Motor neuron (in vitro differentiated cells): Measurements from ENCODE around the gene IGSF3. TPM values are rescaled to one million over a fixed set of nuclear protein-coding genes. Genes with fewer than 3 reads are reported as not detected.

ENCODE experiments used
- ATAC-seq, 8 experiments: fragments of 200-7000 bp; cut with Tn5 transposase; replicated peaks in 6 of 8; 2 replicates each; pipeline ENCODE4 v1.8.0; 2021; ENCODE audit warnings: mild to moderate bottlenecking in 8 of 8, moderate library complexity in 8 of 8
- H3K27ac ChIP-seq, 2 donors: fragments of 250-450 bp; sonication (Bioruptor Pico); 2 replicates each; pipeline ENCODE4 v1.9.0; 2021; ENCODE audit warnings: antibody characterized with exemption in 2 of 2, mild to moderate bottlenecking in 2 of 2, moderate library complexity in 1 of 2
- H3K4me1 ChIP-seq, 2 donors: fragments of 250-450 bp; sonication (Bioruptor Pico); replicated peaks in 1 of 2; 2 replicates each; pipeline ENCODE4 v1.6.1; 2021; ENCODE audit warnings: antibody characterized with exemption in 2 of 2, mild to moderate bottlenecking in 2 of 2, moderate library complexity in 1 of 2
- H3K4me3 ChIP-seq, 5 donors: fragments of 250-450 bp; sonication (Bioruptor Pico); 2 replicates each; pipeline ENCODE4 v1.9.0; 2021; ENCODE audit warnings: antibody characterized with exemption in 5 of 5, mild to moderate bottlenecking in 5 of 5, moderate library complexity in 4 of 5
- WGBS, 10 experiments: fragments of 450-650 bp; shearing (Covaris generic); methylation state at CpG; one replicate each; pipeline ENCODE4 v1.0.0; 2022; 5-methylcytosine and 5-hydroxymethylcytosine counted together
- in situ Hi-C, 9 experiments: fragments of 400-800 bp; cut with MboI; loops; one replicate each; pipeline ENCODE4 v1.15.0; 2021; ENCODE audit warnings: low sequenced_read_pairs in 9 of 9, low pct_unique_long_range_greater_than_20kb in 2 of 9; ENCODE audit not compliant: unreplicated experiment in 9 of 9
- total RNA-seq, 8 experiments: library from RNA; unstranded; fragments of 300-600 nt; gene quantifications; 2 replicates each; pipeline versions ENCODE4 v1.2.3 to v1.2.4, GENCODE V29; 2022

Gene IGSF3
- total RNA-seq, 8 experiments from 2014 or later = 4.3 to 57.7 (median 32.6) TPM

GRCh38 chr1:116699605-116700004 is 32.1 kb upstream of the IGSF3 start:
- Histone ChIP-seq H3K4me1 (peaks cover 18 to 20% of the 10 kb centered on the region in 2 donors), H3K4me3 (no peak overlapping the region), H3K27ac (no peak overlapping the region)
- ATAC-seq = no peak
- in situ Hi-C loops = loop anchor here in 1 of 9 experiments (25.0 kb wide), 1 partner anchor 112 kb away; no protein-coding TSS in a partner anchor

DNA sequence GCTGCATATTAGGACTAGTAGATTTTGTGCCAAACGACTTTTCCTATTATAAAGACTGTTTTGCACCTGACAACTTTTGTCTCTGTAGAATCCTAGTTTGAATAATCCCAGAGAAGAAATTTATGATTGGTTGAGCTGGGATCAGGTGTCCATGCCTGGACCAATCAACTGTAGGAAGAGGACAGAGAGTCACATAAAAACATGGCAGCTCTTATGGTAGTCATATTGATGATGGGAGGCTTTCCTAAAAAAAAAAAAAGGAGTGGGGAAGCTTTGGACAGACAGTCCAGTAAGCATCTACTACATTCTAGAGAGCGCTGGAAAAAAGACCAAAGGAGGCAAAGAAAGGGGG is 30.7 kb upstream of the IGSF3 start:
- in situ Hi-C loops = no loop called here
- Histone ChIP-seq H3K4me1 (peaks cover 18 to 20% of the 10 kb centered on the region in 2 donors), H3K4me3 (no peak overlapping the region), H3K27ac (no peak overlapping the region)
- ATAC-seq = no peak
- 68 to 100% (median 86%) methylated on average over 1 to 2 of the region's 2 CpGs; no CpG with 5 or more reads in 1 of the 10 experiments for WGBS, 10 experiments

DNA sequence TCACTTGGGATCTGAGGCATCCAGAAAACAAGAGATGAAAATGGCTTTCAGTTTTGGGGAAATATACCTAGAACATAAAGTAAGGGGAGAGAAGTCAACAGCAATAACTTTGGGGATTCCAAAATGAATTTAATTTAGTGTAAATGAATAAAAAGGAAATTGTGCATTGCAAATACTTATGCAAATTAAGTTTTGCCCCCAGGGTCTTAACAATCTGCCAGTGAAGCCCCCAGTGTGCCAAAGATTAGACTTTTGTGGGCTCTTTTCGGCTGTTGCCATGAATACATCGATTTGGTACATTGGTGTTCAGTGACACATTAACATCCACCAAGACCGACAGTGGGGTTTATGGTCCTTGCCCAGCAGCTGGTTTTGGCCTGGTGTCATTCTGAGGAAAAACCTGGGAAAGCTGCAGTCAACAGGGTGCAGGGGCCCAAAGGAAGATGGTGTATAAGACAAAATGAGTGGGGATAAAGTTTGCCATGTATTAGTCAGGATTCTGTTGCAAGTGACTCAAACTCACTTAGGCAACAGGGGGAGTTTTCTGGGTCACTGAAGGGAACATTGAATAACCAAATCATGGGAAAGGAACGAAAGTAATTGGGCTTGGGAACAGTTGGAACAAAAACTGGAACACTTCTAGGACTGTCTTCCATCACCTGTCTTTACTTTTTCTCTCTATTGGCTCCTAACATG is 30.2 kb upstream of the IGSF3 start:
- ATAC-seq = no peak
- no peak overlapping the region for H3K4me3 ChIP-seq
- 27 to 100% (median 62%) methylated on average over 1 to 4 of the region's 4 CpGs for WGBS, 10 experiments
- no peak overlapping the region for H3K27ac ChIP-seq
- peaks cover 18 to 20% of the 10 kb centered on the region in 2 donors for H3K4me1 ChIP-seq
- in situ Hi-C loops = no loop called here

DNA sequence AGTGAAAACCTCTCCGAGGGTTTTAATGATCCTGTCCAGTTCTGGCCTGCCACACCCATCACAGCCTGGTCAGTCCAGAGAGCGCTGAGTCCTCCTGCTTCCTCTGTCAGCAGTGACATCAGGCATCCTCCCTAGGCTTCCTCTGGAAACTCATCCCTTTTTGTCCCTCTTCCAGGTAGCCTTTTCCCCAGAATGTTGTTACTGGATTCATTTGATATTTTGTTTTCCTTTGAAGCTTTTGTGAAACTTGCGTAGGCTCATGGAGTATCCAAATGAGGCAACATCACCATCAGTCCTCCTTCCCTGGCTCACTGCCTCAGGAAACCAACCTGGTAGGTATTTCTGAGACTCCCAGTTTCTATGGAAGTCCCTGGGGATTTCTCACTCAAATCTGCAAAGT is 27.0 kb upstream of the IGSF3 start:
- Histone ChIP-seq H3K4me1 (peaks cover 40 to 43% of the 10 kb centered on the region in 2 donors), H3K27ac (no peak overlapping the region), H3K4me3 (no peak overlapping the region)
- peak in 2 of 8 experiments; percentile 36 to 42 for ATAC-seq
- 80 to 100% (median 98%) methylated on average over 1 to 3 of the region's 3 CpGs; no CpG with 5 or more reads in 4 of the 10 experiments for WGBS, 10 experiments
- in situ Hi-C loops = no loop called here

GRCh38 chr1:116693759-116694480 is 26.4 kb upstream of the IGSF3 start:
- H3K4me1 ChIP-seq = peaks cover 41 to 49% of the 10 kb centered on the region in 2 donors
- WGBS, 10 experiments = 58 to 100% (median 95%) methylated on average over 1 to 5 of the region's 5 CpGs; no CpG with 5 or more reads in 2 of the 10 experiments
- in situ Hi-C loops = no loop called here
- no peak overlapping the region for H3K27ac ChIP-seq
- no peak overlapping the region for H3K4me3 ChIP-seq
- peak in 3 of 8 experiments; percentile 21 to 59 (median 53) for ATAC-seq

GRCh38 chr1:116692879-116693278 is 25.3 kb upstream of the IGSF3 start:
- Histone ChIP-seq H3K4me3 (no peak overlapping the region), H3K4me1 (peaks cover 43 to 51% of the 10 kb centered on the region in 2 donors), H3K27ac (no peak overlapping the region)
- ATAC-seq = peak in 2 of 8 experiments; percentile 10 to 87
- 14 to 100% (median 88%) methylated on average over 1 to 3 of the region's 3 CpGs; no CpG with 5 or more reads in 2 of the 10 experiments for WGBS, 10 experiments
- in situ Hi-C loops = no loop called here

DNA sequence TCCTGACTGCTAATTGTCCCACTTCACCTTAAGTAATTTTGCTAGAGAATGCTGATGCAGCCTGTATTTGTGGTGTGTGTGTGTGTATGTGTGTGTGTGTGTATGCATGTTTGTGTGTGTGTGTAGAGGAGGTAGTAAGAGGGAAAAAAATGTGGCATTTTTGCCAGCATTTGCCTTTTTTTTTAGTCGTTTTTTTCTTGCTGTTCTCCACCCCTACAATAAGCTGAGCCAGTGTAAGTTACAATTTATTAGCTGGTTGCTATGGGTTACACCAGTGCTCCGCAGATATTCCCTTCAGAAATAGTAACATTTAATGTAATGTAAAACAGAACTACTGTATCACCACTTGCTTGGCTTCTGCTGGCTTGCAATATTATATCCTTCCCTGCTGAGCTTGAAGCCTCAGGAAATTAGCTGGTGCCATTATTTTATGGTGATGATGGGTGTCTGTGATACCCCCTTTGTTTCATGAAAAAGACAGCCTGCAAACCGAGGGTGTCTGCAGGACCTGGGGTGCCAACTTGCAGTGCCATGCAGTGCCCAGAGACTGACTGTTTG is 23.4 kb upstream of the IGSF3 start:
- Histone ChIP-seq H3K27ac (peak overlapping the region in 1 of 2 donors; percentile 12), H3K4me3 (no peak overlapping the region), H3K4me1 (peaks cover 36 to 44% of the 10 kb centered on the region in 2 donors)
- in situ Hi-C loops = no loop called here
- 0 to 52% (median 8%) methylated on average over 1 to 3 of the region's 3 CpGs; no CpG with 5 or more reads in 1 of the 10 experiments for WGBS, 10 experiments
- ATAC-seq = peak in 7 of 8 experiments; percentile 12 to 90 (median 83)

DNA sequence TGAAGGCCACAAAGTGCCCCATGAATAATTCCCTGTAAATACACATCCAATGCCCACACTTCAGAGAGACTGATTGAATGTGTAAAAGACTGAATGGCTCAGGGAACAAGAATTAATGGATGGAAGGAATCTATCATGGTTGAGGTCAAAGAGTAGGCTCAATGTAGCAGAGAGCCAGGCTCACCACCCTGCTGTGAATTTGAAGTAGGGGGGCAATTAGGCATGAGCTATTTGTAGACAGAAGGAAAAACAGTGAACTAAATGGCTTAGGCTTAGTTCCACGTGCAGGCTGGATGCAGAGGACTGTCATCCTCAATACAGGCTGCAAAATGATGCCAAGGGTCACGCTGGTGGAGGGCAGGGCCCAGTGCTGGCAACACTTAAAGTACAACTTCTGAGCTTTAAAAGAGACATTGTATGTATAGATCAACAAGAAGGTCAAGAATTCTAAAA is 22.9 kb upstream of the IGSF3 start:
- in situ Hi-C loops = no loop called here
- H3K4me3 ChIP-seq = no peak overlapping the region
- H3K27ac ChIP-seq = no peak overlapping the region
- WGBS, 10 experiments = 0 to 100% (median 6%) methylated on average over 1 to 2 of the region's 2 CpGs
- peaks cover 36 to 44% of the 10 kb centered on the region in 2 donors for H3K4me1 ChIP-seq
- peak in 5 of 8 experiments; percentile 42 to 53 (median 47) for ATAC-seq

GRCh38 chr1:116686723-116687352 is 19.3 kb upstream of the IGSF3 start:
- no peak overlapping the region for H3K4me3 ChIP-seq
- WGBS, 10 experiments = 13 to 95% (median 77%) methylated on average over 1 to 4 of the region's 4 CpGs; no CpG with 5 or more reads in 1 of the 10 experiments
- no peak for ATAC-seq
- peaks cover 39 to 44% of the 10 kb centered on the region in 2 donors for H3K4me1 ChIP-seq
- H3K27ac ChIP-seq = peak overlapping the region; percentile 14 to 51
- in situ Hi-C loops = no loop called here

GRCh38 chr1:116686175-116686574 is 18.6 kb upstream of the IGSF3 start:
- 83 to 100% (median 95%) methylated on average over 2 to 7 of the region's 7 CpGs for WGBS, 10 experiments

GRCh38 chr1:116684575-116684974 is 17.0 kb upstream of the IGSF3 start:
- Histone ChIP-seq H3K4me1 (peaks cover 19 to 22% of the 10 kb centered on the region in 2 donors), H3K4me3 (no peak overlapping the region), H3K27ac (no peak overlapping the region)
- ATAC-seq = peak in 3 of 8 experiments; percentile 49 to 78 (median 66)
- WGBS, 10 experiments = 0 to 75% (median 55%) methylated on average over 1 to 2 of the region's 2 CpGs; no CpG with 5 or more reads in 1 of the 10 experiments
- in situ Hi-C loops = no loop called here

More at GRCh38 chr1:116686175-116686574, 18.6 kb upstream of the IGSF3 start:
- H3K4me3 ChIP-seq = no peak overlapping the region
- peaks cover 34 to 38% of the 10 kb centered on the region in 2 donors for H3K4me1 ChIP-seq
- in situ Hi-C loops = no loop called here
- no peak overlapping the region for H3K27ac ChIP-seq
- no peak for ATAC-seq

DNA sequence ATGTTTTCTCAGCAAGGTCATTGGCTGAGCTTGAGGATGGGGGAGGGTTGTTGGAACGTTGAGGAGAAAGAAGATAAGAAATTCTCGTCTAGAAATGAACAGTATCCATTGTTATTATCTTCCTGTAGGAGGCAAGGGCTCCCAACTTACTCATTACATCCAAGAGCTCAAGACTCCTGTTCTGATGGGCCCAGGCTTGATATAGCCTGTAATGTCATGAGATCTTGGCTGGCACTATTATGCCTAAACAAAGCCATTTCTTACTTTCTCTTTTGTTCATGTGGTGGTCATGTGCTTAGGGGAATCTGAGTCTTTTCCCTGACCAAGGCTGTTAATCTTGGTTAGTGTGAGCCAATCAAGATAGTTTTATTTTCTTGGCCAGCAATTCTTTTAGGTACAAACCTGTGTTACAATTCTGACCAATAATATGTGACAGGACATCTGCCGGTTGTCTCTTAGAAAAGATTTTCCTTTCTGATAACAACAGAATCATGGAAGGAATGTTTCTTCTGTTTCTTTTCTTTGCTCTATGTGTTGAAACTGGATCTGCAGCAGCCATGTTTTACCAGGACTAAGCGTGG is 15.2 kb upstream of the IGSF3 start:
- in situ Hi-C loops = no loop called here
- WGBS, 10 experiments = 0 to 100% (median 79%) methylated on average over 1 to 4 of the region's 4 CpGs
- Histone ChIP-seq H3K4me1 (peaks cover 17 to 20% of the 10 kb centered on the region in 2 donors), H3K4me3 (no peak overlapping the region), H3K27ac (no peak overlapping the region)
- ATAC-seq = peak in 1 of 8 experiments; percentile 35
